GM10266 (cell line): ENCODE results near the gene HEPN1.

Experiments
- DNase-seq: peaks from one replicate; pipeline ENCODE4 v3.0.0; 2012; ENCODE audit errors: extremely low spot score
- TF ChIP-seq, protein P1 (sequence below): IDR thresholded peaks from 2 replicates; pipeline ENCODE4 v1.5.1; 2012; ENCODE audit warnings: mild to moderate bottlenecking, low read depth; ENCODE audit not compliant: control insufficient read depth, insufficient read depth; ENCODE audit errors: missing control alignments

Gene HEPN1

DNA sequence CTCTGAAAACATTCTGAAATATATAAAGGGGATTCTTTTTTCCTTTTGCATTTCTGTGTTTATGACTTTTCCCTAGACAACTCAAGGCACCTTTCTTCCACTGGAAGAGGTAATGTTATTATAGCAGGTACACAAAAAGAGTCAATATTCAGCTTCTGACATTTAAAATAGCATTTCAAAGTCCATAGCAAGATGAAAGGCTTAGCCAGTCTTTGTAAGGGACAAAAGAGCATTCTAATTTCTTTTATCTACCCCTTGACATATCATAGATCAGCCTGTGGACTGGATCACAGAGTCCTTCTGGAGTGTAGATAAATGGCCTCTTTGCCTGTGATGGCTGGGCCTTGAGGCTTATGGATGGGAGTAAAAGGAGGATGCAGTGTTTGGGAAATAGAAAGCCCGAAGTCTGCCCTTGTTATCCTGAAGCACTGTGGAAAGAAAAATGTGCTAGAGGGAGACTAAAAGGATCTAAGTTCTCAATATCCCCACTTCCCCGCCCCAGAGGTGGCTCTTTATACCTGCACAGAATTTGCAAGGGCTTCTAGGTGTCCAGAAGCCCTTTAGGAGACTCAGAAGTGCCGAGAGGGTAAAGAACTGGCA lies 18.4 kb downstream of the HEPN1 start:
- DNase-seq, result no peak
- TF ChIP-seq, protein P1, sequence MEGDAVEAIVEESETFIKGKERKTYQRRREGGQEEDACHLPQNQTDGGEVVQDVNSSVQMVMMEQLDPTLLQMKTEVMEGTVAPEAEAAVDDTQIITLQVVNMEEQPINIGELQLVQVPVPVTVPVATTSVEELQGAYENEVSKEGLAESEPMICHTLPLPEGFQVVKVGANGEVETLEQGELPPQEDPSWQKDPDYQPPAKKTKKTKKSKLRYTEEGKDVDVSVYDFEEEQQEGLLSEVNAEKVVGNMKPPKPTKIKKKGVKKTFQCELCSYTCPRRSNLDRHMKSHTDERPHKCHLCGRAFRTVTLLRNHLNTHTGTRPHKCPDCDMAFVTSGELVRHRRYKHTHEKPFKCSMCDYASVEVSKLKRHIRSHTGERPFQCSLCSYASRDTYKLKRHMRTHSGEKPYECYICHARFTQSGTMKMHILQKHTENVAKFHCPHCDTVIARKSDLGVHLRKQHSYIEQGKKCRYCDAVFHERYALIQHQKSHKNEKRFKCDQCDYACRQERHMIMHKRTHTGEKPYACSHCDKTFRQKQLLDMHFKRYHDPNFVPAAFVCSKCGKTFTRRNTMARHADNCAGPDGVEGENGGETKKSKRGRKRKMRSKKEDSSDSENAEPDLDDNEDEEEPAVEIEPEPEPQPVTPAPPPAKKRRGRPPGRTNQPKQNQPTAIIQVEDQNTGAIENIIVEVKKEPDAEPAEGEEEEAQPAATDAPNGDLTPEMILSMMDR, result no peak

DNA sequence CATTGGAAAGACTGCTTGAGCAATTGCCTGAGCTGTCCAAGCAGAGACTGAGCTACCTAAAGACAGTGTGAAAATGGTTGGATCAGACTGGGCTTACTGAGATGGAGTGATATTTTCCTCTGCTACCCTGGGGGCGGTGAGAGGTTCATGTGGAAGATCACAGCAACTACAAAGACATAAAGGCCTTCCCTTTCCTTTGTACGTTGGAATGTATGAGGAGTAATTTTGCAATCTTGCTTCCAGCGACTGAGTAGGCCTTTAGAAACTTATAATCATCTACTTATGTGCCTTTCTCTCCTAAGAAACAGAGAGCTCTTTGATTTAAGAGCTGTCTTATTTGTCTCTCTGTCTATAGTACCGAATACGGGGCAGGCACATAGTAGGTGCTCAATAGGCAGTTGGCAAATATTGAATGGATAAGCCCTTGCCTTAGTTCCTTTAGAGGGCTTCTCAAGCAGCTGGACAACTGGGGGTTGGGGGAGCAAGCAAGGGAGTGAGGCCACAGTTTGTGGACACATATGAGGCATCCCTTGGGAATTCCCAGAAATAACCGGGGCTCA lies 19.2 kb downstream of the HEPN1 start:
- TF ChIP-seq, protein P1, result no peak
- no peak for DNase-seq

DNA sequence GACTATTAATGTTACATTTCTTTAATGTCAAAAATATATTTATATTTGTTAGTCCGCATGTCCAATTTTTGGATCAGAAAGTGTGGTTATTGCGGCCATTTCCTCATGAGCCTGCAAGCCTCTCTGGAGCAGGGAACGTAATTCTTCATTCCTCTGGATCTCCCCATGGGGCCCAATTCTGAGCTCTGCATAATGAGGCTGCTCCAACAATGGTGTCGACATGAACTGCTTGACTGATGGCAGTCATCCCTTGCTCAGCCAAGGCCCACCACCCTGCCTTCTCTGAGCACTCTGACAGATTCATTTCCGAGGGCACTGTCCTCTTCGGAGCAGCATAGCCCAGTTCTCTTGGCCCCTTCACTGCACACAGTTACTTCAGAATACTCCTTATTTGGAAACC lies 19.9 kb downstream of the HEPN1 start:
- DNase-seq, result no peak
- TF ChIP-seq, protein P1, result no peak

DNA sequence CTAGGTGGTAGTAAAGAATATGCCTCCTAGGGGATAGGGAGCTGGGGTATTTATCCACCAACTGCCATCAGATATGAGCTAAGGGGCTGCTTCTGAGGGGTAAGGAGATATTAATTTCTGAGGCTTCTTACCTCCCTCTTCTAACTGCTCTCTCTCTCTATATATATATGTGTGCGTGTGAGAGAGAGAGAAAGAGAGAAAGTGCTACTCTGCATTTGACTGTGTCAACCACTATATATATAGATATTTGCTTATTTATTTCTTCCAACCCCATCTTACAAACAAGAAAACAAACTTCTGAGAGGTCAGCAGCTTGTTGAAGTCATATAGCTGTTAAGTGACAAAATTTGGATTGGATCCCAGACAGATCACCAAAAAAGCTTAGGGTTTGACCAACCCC lies 22.7 kb downstream of the HEPN1 start:
- no peak for DNase-seq
- TF ChIP-seq, protein P1, result no peak

DNA sequence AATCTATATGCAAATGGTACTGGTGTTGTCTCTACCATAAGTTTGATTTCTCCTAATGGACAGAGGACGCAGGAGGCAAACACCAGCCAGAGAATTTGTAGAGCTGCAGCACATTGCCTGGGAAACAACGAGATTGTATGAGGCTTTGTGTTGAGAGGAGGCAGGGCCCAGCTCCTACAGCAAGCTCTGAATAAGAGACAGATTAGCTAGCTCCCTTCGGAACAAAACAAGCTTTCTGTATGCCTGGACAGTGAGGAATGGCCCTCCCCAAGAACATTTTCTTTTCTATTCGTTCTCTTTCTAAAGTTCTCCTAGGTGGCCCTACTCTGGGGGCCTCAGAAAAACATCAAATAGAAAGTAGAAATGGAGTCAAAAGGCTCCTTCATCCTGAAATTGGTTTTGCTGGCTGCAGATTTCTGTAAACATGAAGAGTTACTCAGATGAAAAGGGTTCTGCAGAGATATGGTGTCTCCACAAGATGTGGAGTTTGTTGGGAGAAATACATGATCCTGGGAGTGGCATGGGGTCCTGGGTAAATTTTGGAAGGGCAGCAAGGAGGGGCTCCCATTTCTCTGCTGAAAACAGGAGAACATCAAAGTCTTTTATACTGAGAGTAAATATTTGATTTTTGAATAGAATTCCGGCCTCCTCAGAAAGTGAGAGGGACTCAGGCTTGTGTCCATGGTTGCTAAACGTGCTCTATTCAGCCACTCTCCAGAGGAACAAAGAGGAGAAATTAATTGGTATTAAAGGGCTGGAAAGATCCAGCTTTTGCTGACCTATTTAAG lies 23.6 kb downstream of the HEPN1 start:
- TF ChIP-seq, protein P1, result no peak
- no peak for DNase-seq

DNA sequence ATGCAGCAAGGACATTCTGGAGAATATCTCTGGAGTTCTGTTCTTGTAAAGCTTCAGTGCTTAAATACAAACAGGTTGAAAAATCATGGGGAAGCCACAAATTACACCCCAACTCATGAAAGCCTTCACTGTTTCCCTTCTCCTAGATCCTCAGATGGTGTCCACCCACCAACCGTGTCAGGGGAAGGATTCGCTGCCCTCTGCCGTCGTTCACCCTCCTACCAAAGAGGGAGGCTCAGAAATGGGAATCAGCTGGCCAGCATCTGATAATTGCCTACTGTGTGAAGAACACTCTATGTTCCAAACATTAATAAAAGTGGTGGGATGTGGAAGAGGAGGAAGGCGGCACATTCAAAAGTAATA lies 24.2 kb downstream of the HEPN1 start:
- TF ChIP-seq, protein P1, result no peak
- no peak for DNase-seq

DNA sequence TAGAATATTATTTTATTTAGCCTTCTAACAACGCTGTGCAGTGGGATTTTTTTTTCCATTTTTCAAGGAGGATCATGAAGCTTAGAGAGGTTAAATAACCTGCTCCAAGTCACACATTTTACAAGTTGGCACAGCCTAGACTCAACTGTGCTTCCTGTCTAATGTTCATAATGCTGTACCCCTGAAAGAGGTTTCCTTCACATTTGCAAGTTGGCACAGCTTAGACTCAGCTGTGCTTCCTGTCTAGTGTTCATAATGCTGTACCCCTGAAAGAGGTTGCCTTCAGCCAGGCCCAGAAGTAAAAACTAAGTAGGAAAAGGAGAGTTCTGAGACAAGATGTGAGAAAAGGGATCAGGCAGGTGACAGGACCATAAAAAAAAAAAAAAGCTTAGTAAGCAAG lies 24.7 kb downstream of the HEPN1 start:
- DNase-seq, result no peak
- TF ChIP-seq, protein P1, result no peak
